ENCODE measurements around the gene IREB2.

Gene IREB2

DNA sequence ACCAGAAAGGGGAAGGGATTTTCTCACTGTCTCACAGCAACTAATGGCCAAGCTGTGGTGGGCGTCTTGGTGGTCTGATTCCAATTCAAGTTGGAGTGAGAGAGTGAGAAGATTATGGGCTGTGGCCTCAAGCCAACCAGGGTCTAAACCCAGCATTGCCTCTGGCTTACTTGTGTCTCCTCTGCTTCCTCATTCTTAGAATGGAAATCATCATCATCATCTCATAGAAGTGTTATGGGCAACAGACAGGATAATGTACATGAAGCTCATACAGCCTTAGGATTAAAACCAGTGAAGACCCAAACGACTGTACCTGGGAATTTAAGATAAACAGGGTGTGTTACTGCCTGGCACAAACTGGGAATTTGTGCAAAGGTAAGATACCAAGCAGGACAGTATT lies 29.1 kb upstream of the IREB2 start:
- H3K9me3 ChIP-seq (ENCODE audit: insufficient read depth, low read length), result no peaks in the 10 kb centered on the region
- no peaks in the 10 kb centered on the region for H3K79me2 ChIP-seq (ENCODE audit: low read length)
- H3K4me2 ChIP-seq (ENCODE audit: low read length), result no peak overlapping the region
- H3K4me1 ChIP-seq (ENCODE audit: low read length), result no peaks in the 10 kb centered on the region
- H2AFZ ChIP-seq (ENCODE audit: low read depth, low read length), result no peak overlapping the region
- H3K4me3 ChIP-seq (ENCODE audit: low read length), result no peak overlapping the region
- no peaks in the 10 kb centered on the region for H4K20me1 ChIP-seq (ENCODE audit: insufficient read depth, low read length)
- no peak overlapping the region for H3K27ac ChIP-seq (ENCODE audit: low read length)
- no peaks in the 10 kb centered on the region for H3K27me3 ChIP-seq (ENCODE audit: low read depth, low read length)
- no peak overlapping the region for H3K9ac ChIP-seq (ENCODE audit: low read length)
- no peaks in the 10 kb centered on the region for H3K36me3 ChIP-seq (replicated peaks; ENCODE audit: low read depth, low read length)
- TF ChIP-seq EZH2phosphoT487 (IDR thresholded peaks at IDR 0.05; ENCODE audit: low read depth) (no peak), CTCF (IDR thresholded peaks at IDR 0.05; ENCODE audit: low read depth, low read length) (no peak)

GRCh38 chr15:78411061-78411460 lies 27.0 kb upstream of the IREB2 start:
- H3K4me3 ChIP-seq (ENCODE audit: low read length), result no peak overlapping the region
- H2AFZ ChIP-seq (ENCODE audit: low read depth, low read length), result no peak overlapping the region
- no peaks in the 10 kb centered on the region for H3K36me3 ChIP-seq (replicated peaks; ENCODE audit: low read depth, low read length)
- H3K4me1 ChIP-seq (ENCODE audit: low read length), result peaks cover 13% of the 10 kb centered on the region
- H3K9ac ChIP-seq (ENCODE audit: low read length), result no peak overlapping the region
- no peak overlapping the region for H3K27ac ChIP-seq (ENCODE audit: low read length)
- no peak for TF ChIP-seq EZH2phosphoT487 (IDR thresholded peaks at IDR 0.05; ENCODE audit: low read depth)
- no peak for TF ChIP-seq CTCF (IDR thresholded peaks at IDR 0.05; ENCODE audit: low read depth, low read length)
- H3K9me3 ChIP-seq (ENCODE audit: insufficient read depth, low read length), result no peaks in the 10 kb centered on the region
- H3K27me3 ChIP-seq (ENCODE audit: low read depth, low read length), result 0 out of 2 replicates have a peak, but pooled peaks cover 6% of the 10 kb centered on the region
- no peak overlapping the region for H3K4me2 ChIP-seq (ENCODE audit: low read length)
- H3K79me2 ChIP-seq (ENCODE audit: low read length), result no peaks in the 10 kb centered on the region
- H4K20me1 ChIP-seq (ENCODE audit: insufficient read depth, low read length), result no peaks in the 10 kb centered on the region

- Histone ChIP-seq H3K36me3 (replicated peaks; ENCODE audit: low read depth, low read length) (no peaks in the 10 kb centered on the region), H3K27ac (ENCODE audit: low read length) (no peak overlapping the region), H3K9ac (ENCODE audit: low read length) (no peak overlapping the region), H3K4me3 (ENCODE audit: low read length) (no peak overlapping the region), H3K79me2 (ENCODE audit: low read length) (no peaks in the 10 kb centered on the region), H2AFZ (ENCODE audit: low read depth, low read length) (no peak overlapping the region), H3K4me1 (ENCODE audit: low read length) (peaks cover 15% of the 10 kb centered on the region), H3K9me3 (ENCODE audit: insufficient read depth, low read length) (no peaks in the 10 kb centered on the region), H3K27me3 (ENCODE audit: low read depth, low read length) (0 out of 2 replicates have a peak, but pooled peaks cover 6% of the 10 kb centered on the region), H4K20me1 (ENCODE audit: insufficient read depth, low read length) (no peaks in the 10 kb centered on the region), H3K4me2 (ENCODE audit: low read length) (peak overlapping the region; percentile 72)
- TF ChIP-seq EZH2phosphoT487 (IDR thresholded peaks at IDR 0.05; ENCODE audit: low read depth), result no peak
- no peak for TF ChIP-seq CTCF (IDR thresholded peaks at IDR 0.05; ENCODE audit: low read depth, low read length)
Observed at GRCh38 chr15:78414621-78415250, 23.3 kb upstream of the IREB2 start.

- H3K4me1 ChIP-seq (ENCODE audit: low read length), result peaks cover 15% of the 10 kb centered on the region
- H3K9ac ChIP-seq (ENCODE audit: low read length), result no peak overlapping the region
- H3K79me2 ChIP-seq (ENCODE audit: low read length), result no peaks in the 10 kb centered on the region
- peak overlapping the region; percentile 72 for H3K4me2 ChIP-seq (ENCODE audit: low read length)
- H3K9me3 ChIP-seq (ENCODE audit: insufficient read depth, low read length), result no peaks in the 10 kb centered on the region
- TF ChIP-seq EZH2phosphoT487 (IDR thresholded peaks at IDR 0.05; ENCODE audit: low read depth) (no peak), CTCF (IDR thresholded peaks at IDR 0.05; ENCODE audit: low read depth, low read length) (peak; percentile 78)
- 0 out of 2 replicates have a peak overlapping the region, but pooled peaks have one; percentile 32 for H2AFZ ChIP-seq (ENCODE audit: low read depth, low read length)
- H3K36me3 ChIP-seq (replicated peaks; ENCODE audit: low read depth, low read length), result no peaks in the 10 kb centered on the region
- no peak overlapping the region for H3K27ac ChIP-seq (ENCODE audit: low read length)
- H3K4me3 ChIP-seq (ENCODE audit: low read length), result peak overlapping the region; percentile 46
- 0 out of 2 replicates have a peak, but pooled peaks cover 6% of the 10 kb centered on the region for H3K27me3 ChIP-seq (ENCODE audit: low read depth, low read length)
- no peaks in the 10 kb centered on the region for H4K20me1 ChIP-seq (ENCODE audit: insufficient read depth, low read length)
Observed at GRCh38 chr15:78415284-78415683, 22.7 kb upstream of the IREB2 start.
